IMR-90 (cell line): Measurements from ENCODE around the gene MCF2L. TPM values are rescaled to one million over a fixed set of nuclear protein-coding genes. Genes with fewer than 3 reads are reported as not detected.

Experiments used
- ATAC-seq: fragments of 200-7000 bp; cut with Tn5 transposase; 2 replicates; pipeline ENCODE4 v1.9.1; 2020; ENCODE audit warnings: low read depth, mild to moderate bottlenecking, moderate library complexity
- BruUV-seq: library from RNA; stranded (reverse); fragments of 400-500 nt; replicated peaks from 2 replicates; lab custom pipeline; 2021; lab: Mats Ljungman, UMichigan
- CTCF ChIA-PET: fragments of 300-600 bp; formaldehyde crosslinking; extraction: SDS; loops from one replicate; lab custom pipeline; 2021; ENCODE audit warnings: antibody characterized with exemption; lab: Yijun Ruan, JAX
- POLR2A ChIA-PET: fragments of 300-600 bp; sonication (Branson Sonifier 250); formaldehyde crosslinking; loops from one replicate; lab custom pipeline; 2022; ENCODE audit warnings: antibody characterized with exemption; ENCODE audit not compliant: unreplicated experiment; lab: Charles Lee
- DNase-seq: peaks from one replicate; pipeline ENCODE4 v3.0.0; 2013
- H2AFZ ChIP-seq: replicated peaks from 2 replicates; pipeline ENCODE3; 2013; ENCODE audit warnings: low read length, mild to moderate bottlenecking; ENCODE audit not compliant: poor library complexity
- H2AK5ac ChIP-seq: 2 replicates; pipeline ENCODE4 v1.6.1; 2013; ENCODE audit warnings: low read depth, low read length, inconsistent platforms
- H2AK9ac ChIP-seq: replicated peaks from 2 replicates; pipeline ENCODE3; 2013; ENCODE audit warnings: mild to moderate bottlenecking, low read depth, low read length, moderate library complexity; ENCODE audit not compliant: poor library complexity
- H2BK120ac ChIP-seq: 2 replicates; pipeline ENCODE4 v1.6.1; 2013; ENCODE audit warnings: low read depth, low read length, inconsistent platforms
- H2BK15ac ChIP-seq: 3 replicates; pipeline ENCODE4 v1.6.1; 2013; ENCODE audit warnings: low read depth, low read length, inconsistent platforms
- H2BK20ac ChIP-seq: 2 replicates; pipeline ENCODE4 v1.6.1; 2013; ENCODE audit warnings: low read depth, mild to moderate bottlenecking, inconsistent platforms, low read length, moderate library complexity
- H2BK5ac ChIP-seq: 2 replicates; pipeline ENCODE4 v1.6.1; 2013; ENCODE audit warnings: mild to moderate bottlenecking, low read depth, low read length, inconsistent platforms; ENCODE audit not compliant: poor library complexity, severe bottlenecking
- H3K14ac ChIP-seq: replicated peaks from 2 replicates; pipeline ENCODE4 v1.6.1; 2013; ENCODE audit warnings: low read depth, low read length, inconsistent platforms
- H3K18ac ChIP-seq: 2 replicates; pipeline ENCODE4 v1.6.1; 2013; ENCODE audit warnings: low read depth, low read length, control low read depth
- H3K23ac ChIP-seq: 2 replicates; pipeline ENCODE4 v1.6.1; 2013; ENCODE audit warnings: low read depth, low read length, inconsistent platforms
- H3K27ac ChIP-seq: 2 replicates; pipeline ENCODE4 v1.5.1; 2013; ENCODE audit warnings: mild to moderate bottlenecking, control low read depth, low read length; ENCODE audit not compliant: insufficient read depth
- H3K27me3 ChIP-seq: 2 replicates; pipeline ENCODE4 v1.6.1; 2013; ENCODE audit warnings: low read length; ENCODE audit not compliant: control insufficient read depth, insufficient read depth
- H3K36me3 ChIP-seq: 2 replicates; pipeline ENCODE4 v1.6.1; 2013; ENCODE audit warnings: low read length, mixed read lengths; ENCODE audit not compliant: control insufficient read depth, insufficient read depth
- H3K4ac ChIP-seq: 2 replicates; pipeline ENCODE4 v1.6.1; 2013; ENCODE audit warnings: low read depth, low read length, inconsistent platforms
- H3K4me1 ChIP-seq: 2 replicates; pipeline ENCODE4 v1.6.1; 2013; ENCODE audit warnings: low read length, mixed read lengths; ENCODE audit not compliant: control insufficient read depth, insufficient read depth
- H3K4me2 ChIP-seq: 2 replicates; pipeline ENCODE4 v1.6.1; 2013; ENCODE audit warnings: low read depth, mild to moderate bottlenecking, control low read depth, low read length, moderate library complexity
- H3K4me3 ChIP-seq: 2 replicates; pipeline ENCODE4 v1.5.1; 2013; ENCODE audit warnings: low read depth, mild to moderate bottlenecking, control low read depth, low read length, moderate library complexity; ENCODE audit not compliant: insufficient read depth
- H3K56ac ChIP-seq: 2 replicates; pipeline ENCODE4 v1.6.1; 2013; ENCODE audit warnings: low read length, inconsistent platforms; ENCODE audit not compliant: insufficient read depth; ENCODE audit errors: extremely low read depth
- H3K79me1 ChIP-seq, 2 experiments: 2 replicates each; pipeline ENCODE4 v1.6.1; 2013; ENCODE audit warnings: low read length in 2 of 2, inconsistent platforms in 1 of 2, low read depth in 1 of 2
- H3K9ac ChIP-seq: 2 replicates; pipeline ENCODE4 v1.6.1; 2013; ENCODE audit warnings: low read depth, low read length, control low read depth
- H3K9me1 ChIP-seq: 2 replicates; pipeline ENCODE4 v1.6.1; 2013; ENCODE audit warnings: low read length, inconsistent platforms; ENCODE audit not compliant: insufficient read depth
- H3K9me3 ChIP-seq: 2 replicates; pipeline ENCODE4 v1.6.1; 2013; ENCODE audit warnings: low read length; ENCODE audit not compliant: control insufficient read depth, insufficient read depth
- H4K20me1 ChIP-seq: 2 replicates; pipeline ENCODE4 v1.6.1; 2013; ENCODE audit warnings: low read length, inconsistent platforms; ENCODE audit not compliant: insufficient read depth
- H4K5ac ChIP-seq: 2 replicates; pipeline ENCODE4 v1.6.1; 2013; ENCODE audit warnings: mild to moderate bottlenecking, low read depth, low read length, control low read depth
- H4K8ac ChIP-seq, 2 experiments: 2 replicates each; pipeline ENCODE4 v1.6.1; 2013; ENCODE audit warnings: low read depth in 2 of 2, low read length in 2 of 2, control low read depth in 1 of 2, inconsistent platforms in 1 of 2
- H4K91ac ChIP-seq: 2 replicates; pipeline ENCODE4 v1.6.1; 2013; ENCODE audit warnings: low read depth, low read length, inconsistent platforms; ENCODE audit not compliant: insufficient read depth
- BHLHE40 ChIP-seq: fragments of 150-350 bp; IDR thresholded peaks from 2 replicates; pipeline ENCODE4 v1.6.1; 2016; ENCODE audit warnings: mild to moderate bottlenecking, low read depth, low read length
- CHD1 ChIP-seq: IDR thresholded peaks from 2 replicates; pipeline ENCODE4 v1.6.1; 2012; ENCODE audit warnings: low read depth, low read length, improper control_type of control experiment
- CTCF ChIP-seq: conservative IDR thresholded peaks from 2 replicates; pipeline ENCODE4 v1.5.1; 2012; ENCODE audit warnings: mild to moderate bottlenecking, low read depth, low read length, improper control_type of control experiment
- FOS ChIP-seq: fragments of 150-350 bp; IDR thresholded peaks from 2 replicates; pipeline ENCODE4 v1.6.1; 2016; ENCODE audit warnings: low read depth, low read length
- RAD21 ChIP-seq: IDR thresholded peaks from 2 replicates; pipeline ENCODE4 v1.6.1; 2012; ENCODE audit warnings: low read length, improper control_type of control experiment
- RFX5 ChIP-seq: IDR thresholded peaks from 2 replicates; pipeline ENCODE4 v1.8.0; 2012; ENCODE audit warnings: low read depth, mild to moderate bottlenecking, low read length, moderate library complexity
- SMC3 ChIP-seq: fragments of 150-350 bp; IDR thresholded peaks from 2 replicates; pipeline ENCODE4 v1.6.1; 2016; ENCODE audit warnings: low read depth, mild to moderate bottlenecking, antibody characterized with exemption, low read length, moderate library complexity
- WGBS, 2 experiments: methylation state at CpG; one replicate each; pipeline versions ENCODE4 v1.1.5 to v1.1.7; 2013; ENCODE audit warnings: missing lambda C conversion rate in 2 of 2; ENCODE audit not compliant: insufficient read length in 1 of 2; ENCODE audit errors: extremely low coverage in 2 of 2; 5-methylcytosine and 5-hydroxymethylcytosine counted together
- dilution Hi-C: fragments of 300-500 bp; cut with HindIII; formaldehyde crosslinking; loops from one replicate; pipeline ENCODE4 v1.14.3; 2018; ENCODE audit warnings: low sequenced_read_pairs; ENCODE audit not compliant: unreplicated experiment
- in situ Hi-C: fragments of 300-500 bp; cut with MboI; formaldehyde crosslinking; loops from 3 replicates; pipeline ENCODE4 v1.14.3; 2019; ENCODE audit warnings: low sequenced_read_pairs, inconsistent platforms, mixed read lengths
- intact Hi-C: fragments of 100-400 bp; cut with micrococcal nuclease; formaldehyde crosslinking; loops from 2 replicates; pipeline ENCODE4 v1.10.0; 2022
- polyA plus RNA-seq, 3 experiments: library from polyadenylated mRNA; depleted of rRNA; stranded (reverse); fragments of >200 nt; gene quantifications; 2 replicates each; pipeline ENCODE4 v1.2.3, GENCODE V29; 2012; ENCODE audit warnings: low replicate concordance in 1 of 3
- total RNA-seq: library from RNA; depleted of rRNA; stranded (reverse); fragments of >200 nt; gene quantifications from 2 replicates; pipeline ENCODE4 v1.2.3, GENCODE V29; 2012

Gene MCF2L
- total and polyA plus RNA-seq, 2 of the 4 experiments (the other 2 are of a cell fraction), result 0.18 TPM; not detected in 1

- WGBS, 2 experiments, result 0% methylated on average over 8 of the region's 18 CpGs; no CpG with 5 or more reads in 1 of the 2 experiments
- Histone ChIP-seq H2AFZ (peak overlapping the region; percentile 92), H2BK120ac (no peak overlapping the region), H4K8ac (no peak overlapping the region), H2AK9ac (no peak overlapping the region), H3K36me3 (no peaks in the 10 kb centered on the region), H2BK5ac (no peak overlapping the region), H3K4ac (no peak overlapping the region), H3K9ac (no peak overlapping the region), H3K27me3 (peaks cover 42% of the 10 kb centered on the region), H3K27ac (no peak overlapping the region), H3K9me1 (no peaks in the 10 kb centered on the region), H4K20me1 (no peaks in the 10 kb centered on the region), H3K9me3 (no peaks in the 10 kb centered on the region), H2AK5ac (no peak overlapping the region), H3K23ac (no peak overlapping the region), H3K14ac (no peak overlapping the region), H3K4me3 (peak overlapping the region; percentile 2; the same call in 1 of the 2 replicates), H2BK15ac (no peak overlapping the region), H4K5ac (no peak overlapping the region), H3K4me2 (peak overlapping the region; percentile 74), H4K91ac (no peak overlapping the region), H3K79me1 (no peaks in the 10 kb centered on the region), H2BK20ac (no peak overlapping the region), H3K56ac (no peak overlapping the region), H3K18ac (no peak overlapping the region), H3K4me1 (no peaks in the 10 kb centered on the region)
- ATAC-seq, result peak; percentile 95
- in situ Hi-C loops (loop anchor here (25.0 kb wide), 2 partner anchors 295 to 445 kb away; no protein-coding TSS in a partner anchor), dilution Hi-C loops (no loop called here), intact Hi-C loops (loop anchor here (1.0 to 10.0 kb wide), 3 partner anchors 87 to 508 kb away; no protein-coding TSS in a partner anchor)
- DNase-seq, result peak; percentile 91
- no TSS peak for BruUV-seq
- CTCF ChIA-PET, result interaction anchor here (0.6 to 1.2 kb wide), 3 partner anchors 10 to 619 kb away, joined by 3 to 10 read pairs (median 4); no protein-coding TSS in a partner anchor
- peak; percentile 97 for TF ChIP-seq CTCF
- no peak for TF ChIP-seq RFX5
- no peak for TF ChIP-seq CHD1
- no peak for TF ChIP-seq FOS
- TF ChIP-seq SMC3, result peak; percentile 76
- peak; percentile 93 for TF ChIP-seq RAD21
- 0 out of 2 replicates have a peak, but pooled peaks have one; percentile 15 for TF ChIP-seq BHLHE40
- POLR2A ChIA-PET, result no interaction called here
These were observed 26.2 kb upstream of the MCF2L start for GRCh38 chr13:112942689-112943308.
